ENCODE measurements around the gene SELENOP.

GRCh38 chr5:42854795-42855194 lies 43.1 kb upstream of the SELENOP start:
- TF ChIP-seq CTCF (IDR thresholded peaks at IDR 0.05): no peak
- TF ChIP-seq POLR2A (IDR thresholded peaks at IDR 0.05): no peak

Data from tibial nerve (tissue), 3 donors.